Spinal cord (tissue), 10 donors: ENCODE results near the gene TEX22. TPM values are rescaled to one million over a fixed set of nuclear protein-coding genes. Genes with fewer than 3 reads are reported as not detected.

ENCODE experiments used
- DNase-seq, 6 donors: peaks; one replicate each; pipeline versions ENCODE4 v3.0.0 to v3.0.0-alpha.2; 2013 to 2015; ENCODE audit warnings: low spot score in 6 of 6, low read depth in 4 of 6
- H3K27ac ChIP-seq: one replicate; pipeline ENCODE4 v1.5.1; 2013; ENCODE audit warnings: low read depth, low read length, control low read depth
- H3K27me3 ChIP-seq: one replicate; pipeline ENCODE4 v1.6.1; 2013; ENCODE audit warnings: low read length; ENCODE audit not compliant: control insufficient read depth, insufficient read depth
- H3K36me3 ChIP-seq: one replicate; pipeline ENCODE4 v1.6.1; 2013; ENCODE audit warnings: low read length; ENCODE audit not compliant: control insufficient read depth, insufficient read depth
- H3K4me1 ChIP-seq: one replicate; pipeline ENCODE4 v1.6.1; 2013; ENCODE audit warnings: low read length; ENCODE audit not compliant: control insufficient read depth, insufficient read depth
- H3K4me3 ChIP-seq: one replicate; pipeline ENCODE4 v1.5.1; 2013; ENCODE audit warnings: low read depth, low read length, control low read depth
- H3K9me3 ChIP-seq: one replicate; pipeline ENCODE4 v1.6.1; 2013; ENCODE audit warnings: low read length; ENCODE audit not compliant: control insufficient read depth, insufficient read depth
- WGBS: methylation state at CpG from one replicate; pipeline ENCODE4 v1.1.5; 2013; ENCODE audit warnings: missing lambda C conversion rate; ENCODE audit not compliant: insufficient coverage; 5-methylcytosine and 5-hydroxymethylcytosine counted together
- polyA plus RNA-seq, 2 donors: library from polyadenylated mRNA; unstranded; fragments of 120-200 nt; gene quantifications; one replicate each; pipeline ENCODE4 v1.2.1, GENCODE V29; 2013; ENCODE audit not compliant: insufficient read length in 2 of 2
- total RNA-seq, 2 donors: library from RNA; depleted of rRNA in 1 of 2; stranded (reverse); fragments of 120-200 nt in 1 of 2; fragments of >200 nt in 1 of 2; gene quantifications; one replicate each; pipeline versions ENCODE4 v1.2.3 to v1.2.4, GENCODE V29; 2013 to 2014
- donor health status: healthy.

Gene TEX22
- total and polyA plus RNA-seq, 4 donors: 0.20 to 4.8 (median 1.9) TPM

DNA sequence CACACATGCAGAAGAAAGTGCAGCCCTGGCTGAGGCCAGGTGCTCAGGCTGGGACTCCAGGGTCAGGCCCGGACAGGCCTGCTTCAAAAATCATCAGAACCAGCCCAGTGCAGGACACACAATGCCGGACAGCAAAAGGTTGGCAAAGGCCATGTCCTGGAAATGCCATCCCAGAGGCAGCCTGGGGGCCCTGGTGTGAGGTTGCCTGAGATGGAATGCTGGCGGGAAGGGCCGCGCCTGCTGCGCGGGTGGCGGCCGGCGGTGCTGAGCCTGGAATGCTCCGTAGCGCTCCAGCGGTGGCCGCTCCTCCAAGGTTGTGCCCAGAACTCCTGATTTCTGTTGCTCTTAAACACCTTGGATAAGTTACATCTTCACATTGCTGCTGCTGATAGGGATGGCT is 54.6 kb downstream of the TEX22 start:
- Histone ChIP-seq H3K27ac (no peak overlapping the region), H3K27me3 (no peaks in the 10 kb centered on the region)

DNA sequence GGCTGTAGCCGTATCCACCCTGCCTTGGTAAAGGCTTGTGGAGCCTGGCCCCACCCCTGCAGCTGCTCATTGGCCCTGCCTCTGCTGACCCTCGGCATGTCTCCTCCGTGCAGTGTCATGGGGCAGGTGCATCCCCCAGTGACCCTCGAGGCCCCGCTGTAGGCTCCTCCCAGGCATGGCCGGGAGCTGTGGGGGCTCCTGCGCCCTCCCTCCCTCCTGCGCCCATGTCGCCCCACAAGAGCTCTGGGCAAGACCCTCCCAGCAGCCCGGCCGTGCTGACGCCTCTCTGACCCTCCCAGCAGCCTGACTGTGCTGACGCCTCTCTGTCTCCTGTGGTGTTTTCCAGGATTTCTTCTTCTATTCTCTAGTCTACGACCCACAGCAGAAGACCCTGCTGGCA is 55.5 kb downstream of the TEX22 start:
- Histone ChIP-seq H3K27ac (no peak overlapping the region), H3K4me1 (peaks cover 2% of the 10 kb centered on the region), H3K27me3 (no peaks in the 10 kb centered on the region), H3K4me3 (no peak overlapping the region), H3K9me3 (no peaks in the 10 kb centered on the region), H3K36me3 (peaks cover 98% of the 10 kb centered on the region)
- DNase-seq: no peak
- 86% methylated on average over 12 of the region's 14 CpGs for WGBS

More for the DNA sequence above, 54.6 kb downstream of the TEX22 start:
- no peak for DNase-seq
- Histone ChIP-seq H3K36me3 (peaks cover 98% of the 10 kb centered on the region), H3K4me3 (no peak overlapping the region), H3K4me1 (peaks cover 8% of the 10 kb centered on the region), H3K9me3 (no peaks in the 10 kb centered on the region)
- WGBS: 90% methylated on average over 14 of the region's 14 CpGs

DNA sequence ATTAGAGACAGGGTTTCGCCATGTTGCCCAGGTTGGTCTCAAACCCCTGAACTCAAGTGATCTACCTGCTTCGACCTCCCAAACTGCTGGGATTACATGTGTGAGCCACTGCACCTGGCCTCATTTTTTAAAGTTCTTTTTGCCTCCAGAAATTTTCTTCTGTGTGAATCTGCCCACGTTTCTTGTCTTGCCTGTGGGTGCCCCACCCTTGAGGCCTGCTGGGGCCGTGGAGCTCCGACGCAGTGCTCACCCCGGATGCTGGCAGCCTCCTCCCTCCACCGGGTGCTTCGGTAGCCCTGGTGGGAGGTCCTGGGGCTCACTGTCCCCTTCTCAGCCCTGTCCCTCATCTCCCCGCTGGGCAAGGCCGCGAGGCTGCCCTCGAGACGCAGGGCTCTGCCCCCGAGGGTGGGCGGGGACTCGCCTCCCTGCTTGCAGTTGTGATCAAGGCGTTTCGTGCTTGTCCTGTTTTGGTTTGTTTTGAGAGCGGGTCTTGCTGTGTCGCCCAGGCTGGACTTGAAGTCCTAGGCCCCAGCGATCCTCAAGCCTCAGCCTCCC is 56.8 kb downstream of the TEX22 start:
- no peaks in the 10 kb centered on the region for H3K9me3 ChIP-seq
- no peak overlapping the region for H3K4me3 ChIP-seq
- H3K36me3 ChIP-seq: peaks cover 89% of the 10 kb centered on the region
- no peaks in the 10 kb centered on the region for H3K4me1 ChIP-seq
- no peak overlapping the region for H3K27ac ChIP-seq
- no peaks in the 10 kb centered on the region for H3K27me3 ChIP-seq
- WGBS: 89% methylated on average over 21 of the region's 22 CpGs
- DNase-seq: no peak

DNA sequence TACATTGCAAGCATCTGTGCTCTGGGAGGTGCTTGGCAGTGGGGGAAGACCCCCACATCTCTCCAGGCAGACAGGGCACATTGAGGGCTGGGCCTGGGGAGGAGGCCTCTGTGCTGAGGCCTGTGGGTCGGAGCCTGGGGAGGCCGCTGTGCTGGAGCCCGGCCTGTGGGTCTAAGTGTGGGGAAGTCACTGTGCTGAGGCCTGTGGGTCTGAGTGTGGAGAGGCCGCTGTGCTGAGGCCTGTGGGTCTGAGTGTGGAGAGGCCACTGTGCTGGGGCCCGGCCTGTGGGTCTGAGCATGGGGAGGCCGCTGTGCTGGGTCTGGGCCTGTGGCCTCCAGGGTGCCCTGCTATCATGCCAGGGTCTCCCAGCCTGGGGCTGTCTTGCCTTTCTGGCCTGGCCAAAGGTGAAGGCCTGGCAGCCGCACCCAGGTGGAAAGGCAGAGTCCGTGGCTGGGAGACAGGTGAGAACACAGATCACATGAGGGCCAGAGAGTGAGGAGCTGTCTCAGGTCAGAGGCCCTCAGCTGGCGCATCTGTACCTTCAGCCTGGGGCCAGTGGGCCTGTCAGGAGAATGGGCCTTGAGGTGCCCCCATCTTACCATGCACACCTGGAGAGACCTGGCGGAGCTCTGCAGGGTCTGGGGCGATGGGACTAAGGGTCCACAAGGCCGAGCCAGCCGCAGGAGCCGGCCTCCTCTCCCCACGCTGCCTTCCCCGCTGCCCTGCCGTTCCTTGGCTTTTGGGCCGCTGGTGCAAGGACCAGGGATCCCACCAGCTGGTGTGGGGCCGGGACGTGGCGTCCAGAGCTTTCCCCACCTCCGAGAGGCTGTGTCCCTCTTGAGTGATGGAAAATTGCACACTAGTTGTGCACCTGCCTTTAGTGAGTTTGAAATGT is 57.7 kb downstream of the TEX22 start:
- H3K4me3 ChIP-seq: no peak overlapping the region
- no peaks in the 10 kb centered on the region for H3K9me3 ChIP-seq
- H3K27me3 ChIP-seq: no peaks in the 10 kb centered on the region
- no peaks in the 10 kb centered on the region for H3K4me1 ChIP-seq
- no peak for DNase-seq
- WGBS: 91% methylated on average over 22 of the region's 22 CpGs
- H3K36me3 ChIP-seq: peaks cover 89% of the 10 kb centered on the region
- no peak overlapping the region for H3K27ac ChIP-seq

DNA sequence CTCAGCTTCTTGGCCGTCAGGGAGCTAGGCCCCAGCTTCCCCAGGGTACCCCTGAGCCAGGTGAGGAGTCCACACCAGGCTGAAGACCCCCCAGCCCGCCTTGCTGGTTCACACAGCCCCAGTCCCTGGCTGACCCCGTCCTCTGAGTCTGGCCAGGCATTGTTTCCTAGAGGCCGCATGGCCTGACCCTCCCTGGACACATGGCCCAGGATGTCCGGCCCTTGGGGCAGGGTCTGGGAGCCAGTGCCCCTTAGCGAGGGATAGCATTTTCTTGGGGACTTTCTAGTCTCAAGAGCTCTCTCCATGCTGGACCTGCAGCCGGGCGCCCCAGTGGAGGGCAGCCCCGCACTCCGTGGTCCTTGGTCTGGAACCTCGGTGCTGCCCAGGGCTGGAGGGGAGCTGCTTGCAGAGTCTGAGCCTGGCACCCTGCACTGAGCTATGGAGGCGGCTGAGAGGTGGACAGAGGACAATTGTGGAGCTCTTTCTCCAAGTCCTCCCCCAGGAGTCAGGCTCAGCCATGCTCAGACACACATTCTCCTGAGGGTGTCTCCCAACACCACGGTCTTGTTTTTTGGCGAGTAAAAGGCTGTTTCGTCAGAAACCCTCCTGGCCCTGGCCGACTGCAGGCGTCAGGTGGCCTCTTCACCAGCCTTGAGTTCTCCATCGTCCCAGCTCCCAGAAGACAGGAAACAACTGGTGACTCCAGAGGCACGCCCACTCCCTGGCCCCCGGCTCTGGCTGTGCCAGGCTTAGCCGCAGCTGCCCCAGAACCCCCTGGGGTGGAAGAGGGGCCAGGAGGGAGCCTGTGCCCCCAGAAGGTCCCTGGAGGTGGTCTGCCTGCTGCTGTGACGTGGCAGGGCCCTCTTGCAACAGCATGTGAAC is 58.6 kb downstream of the TEX22 start:
- no peaks in the 10 kb centered on the region for H3K27me3 ChIP-seq
- no peak overlapping the region for H3K27ac ChIP-seq
- WGBS: 93% methylated on average over 22 of the region's 22 CpGs
- no peaks in the 10 kb centered on the region for H3K9me3 ChIP-seq
- H3K36me3 ChIP-seq: peaks cover 89% of the 10 kb centered on the region
- DNase-seq: no peak
- no peak overlapping the region for H3K4me3 ChIP-seq
- no peaks in the 10 kb centered on the region for H3K4me1 ChIP-seq

DNA sequence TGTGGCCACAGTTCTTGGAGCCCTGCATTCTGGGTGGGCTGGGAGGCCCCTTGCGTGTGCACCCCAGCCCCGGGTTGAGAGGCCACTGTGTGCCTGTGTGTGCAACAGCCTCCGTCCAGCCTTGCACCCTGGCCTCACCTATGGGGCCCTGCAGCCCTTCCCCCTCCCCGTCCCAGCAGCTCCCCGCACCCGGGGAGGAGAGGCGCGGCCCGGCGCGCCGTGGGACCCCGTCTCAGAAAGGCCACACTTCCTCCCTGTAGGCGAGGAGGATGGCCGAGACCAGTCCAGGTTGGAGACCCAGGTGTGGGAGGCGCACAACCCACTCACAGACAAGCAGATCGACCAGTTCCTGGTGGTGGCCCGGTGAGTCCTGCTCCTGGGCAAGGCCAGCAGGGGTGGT is 59.7 kb downstream of the TEX22 start:
- no peaks in the 10 kb centered on the region for H3K9me3 ChIP-seq
- H3K4me3 ChIP-seq: no peak overlapping the region
- H3K27me3 ChIP-seq: no peaks in the 10 kb centered on the region
- no peak for DNase-seq
- no peaks in the 10 kb centered on the region for H3K4me1 ChIP-seq
- peaks cover 89% of the 10 kb centered on the region for H3K36me3 ChIP-seq
- no peak overlapping the region for H3K27ac ChIP-seq
- 86% methylated on average over 13 of the region's 18 CpGs for WGBS

DNA sequence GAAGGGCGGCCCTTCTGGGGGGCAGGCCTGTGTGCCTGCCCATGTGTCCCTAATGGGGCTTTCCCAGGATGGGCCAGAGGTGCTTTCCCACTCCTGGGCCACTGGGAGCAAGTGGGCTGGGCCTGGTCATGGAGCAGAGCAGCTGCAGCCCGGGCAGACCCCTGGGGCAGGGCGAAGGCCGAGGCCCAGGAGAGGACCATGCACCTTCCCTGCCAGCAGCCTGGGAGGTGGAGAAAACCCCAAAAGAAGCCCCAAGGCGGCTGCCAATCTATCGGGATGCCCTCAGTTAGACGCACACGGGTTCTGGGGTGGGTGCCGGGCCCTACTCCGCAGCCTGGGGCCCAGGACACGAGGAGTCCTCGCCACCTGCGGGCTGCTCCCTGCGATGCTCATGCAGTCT is 60.2 kb downstream of the TEX22 start:
- no peak for DNase-seq
- 85% methylated on average over 12 of the region's 14 CpGs for WGBS
- Histone ChIP-seq H3K27ac (no peak overlapping the region), H3K36me3 (peaks cover 90% of the 10 kb centered on the region), H3K27me3 (no peaks in the 10 kb centered on the region), H3K9me3 (no peaks in the 10 kb centered on the region), H3K4me1 (no peaks in the 10 kb centered on the region), H3K4me3 (no peak overlapping the region)

DNA sequence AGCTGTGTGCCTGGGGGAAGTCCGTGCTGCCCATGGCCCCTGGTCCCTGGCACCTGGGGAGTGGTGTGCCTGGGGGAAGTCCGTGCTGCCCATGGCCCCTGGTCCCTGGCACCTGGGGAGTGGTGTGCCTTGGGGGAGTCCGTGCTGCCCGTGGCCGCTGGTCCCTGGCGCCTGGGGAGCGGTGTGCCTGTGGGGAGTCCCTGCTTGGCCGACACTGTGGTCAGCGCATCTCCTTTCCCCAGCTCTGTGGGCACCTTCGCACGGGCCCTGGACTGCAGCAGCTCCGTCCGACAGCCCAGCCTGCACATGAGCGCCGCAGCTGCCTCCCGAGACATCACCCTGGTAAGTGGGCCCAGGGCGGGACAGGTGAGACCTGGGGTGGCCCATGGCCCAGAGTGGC is 61.8 kb downstream of the TEX22 start:
- no peak overlapping the region for H3K4me3 ChIP-seq
- no peaks in the 10 kb centered on the region for H3K4me1 ChIP-seq
- WGBS: 96% methylated on average over 15 of the region's 17 CpGs
- no peak overlapping the region for H3K27ac ChIP-seq
- no peaks in the 10 kb centered on the region for H3K27me3 ChIP-seq
- H3K36me3 ChIP-seq: peaks cover 90% of the 10 kb centered on the region
- DNase-seq: no peak
- no peaks in the 10 kb centered on the region for H3K9me3 ChIP-seq

DNA sequence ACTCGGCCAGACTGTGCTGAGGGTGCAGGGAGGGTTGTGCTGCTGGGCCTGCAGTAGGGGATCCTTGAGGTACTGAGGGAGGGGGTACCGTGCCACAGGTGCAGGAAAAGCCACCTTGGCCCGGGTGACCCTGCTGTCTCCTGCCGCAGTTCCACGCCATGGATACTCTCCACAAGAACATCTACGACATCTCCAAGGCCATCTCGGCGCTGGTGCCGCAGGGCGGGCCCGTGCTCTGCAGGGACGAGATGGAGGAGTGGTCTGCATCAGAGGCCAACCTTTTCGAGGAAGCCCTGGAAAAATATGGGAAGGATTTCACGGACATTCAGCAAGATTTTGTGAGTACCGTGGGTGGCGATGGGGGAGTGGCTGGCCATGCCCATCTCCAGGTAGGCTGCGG is 62.3 kb downstream of the TEX22 start:
- H3K27ac ChIP-seq: no peak overlapping the region
- peaks cover 3% of the 10 kb centered on the region for H3K4me1 ChIP-seq
- 96% methylated on average over 16 of the region's 17 CpGs for WGBS
- H3K27me3 ChIP-seq: no peaks in the 10 kb centered on the region
- H3K9me3 ChIP-seq: no peaks in the 10 kb centered on the region
- no peak for DNase-seq
- no peak overlapping the region for H3K4me3 ChIP-seq
- peaks cover 90% of the 10 kb centered on the region for H3K36me3 ChIP-seq
